ENCODE measurements around the gene SASH1.
"Not testable (repeated sequence)": the region's sequence is repeated elsewhere in the genome, so short reads cannot be mapped to it uniquely, and the experiment has no call there.

SASH1 gene

DNA sequence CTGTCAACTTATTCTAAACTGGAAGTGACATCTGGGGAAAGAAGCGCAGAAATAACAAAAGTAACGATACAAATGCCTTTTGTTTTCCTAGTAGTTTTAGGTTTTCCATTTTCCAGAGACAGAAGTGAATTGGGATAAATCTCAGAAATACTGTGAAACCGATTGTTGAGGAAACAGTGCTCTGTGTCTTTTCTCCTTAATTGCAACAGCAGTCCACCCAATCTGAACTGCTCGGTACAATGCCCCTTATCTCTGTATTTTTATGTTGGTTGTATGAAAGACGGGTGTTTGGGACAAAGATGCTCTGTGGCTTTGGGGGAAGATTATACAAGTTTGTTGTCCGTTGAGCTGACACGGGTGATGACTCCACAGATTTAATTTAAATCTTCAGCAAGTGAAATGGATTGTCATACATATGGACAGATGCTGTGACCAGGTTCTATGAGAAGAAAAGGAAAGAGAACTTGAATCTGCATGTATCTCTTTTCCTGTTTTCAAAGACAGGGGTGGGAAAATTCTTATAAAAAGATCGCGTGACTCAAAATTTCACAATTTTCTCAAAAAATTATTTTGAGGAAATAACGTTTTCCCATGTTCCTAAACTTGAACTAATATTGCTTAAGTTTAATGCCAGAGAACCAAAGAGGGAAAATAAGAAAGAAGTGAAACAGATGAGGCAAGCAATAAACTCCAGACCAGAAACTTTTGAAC, 41.2 kb downstream of the SASH1 start:
- H3K27ac ChIP-seq, result no peak overlapping the region
- POLR2A ChIA-PET (ENCODE audit: low non-redundant PET), result no interaction called here
- no peak for DNase-seq (ENCODE audit: low spot score)
- no peak for TF ChIP-seq CTCF (conservative IDR thresholded peaks at IDR 0.05; ENCODE audit: low read depth)
- CTCF ChIA-PET, result interaction anchor here (0.6 kb wide), 1 partner anchor 50 kb away, joined by 3 read pairs; no protein-coding TSS in a partner anchor

DNA sequence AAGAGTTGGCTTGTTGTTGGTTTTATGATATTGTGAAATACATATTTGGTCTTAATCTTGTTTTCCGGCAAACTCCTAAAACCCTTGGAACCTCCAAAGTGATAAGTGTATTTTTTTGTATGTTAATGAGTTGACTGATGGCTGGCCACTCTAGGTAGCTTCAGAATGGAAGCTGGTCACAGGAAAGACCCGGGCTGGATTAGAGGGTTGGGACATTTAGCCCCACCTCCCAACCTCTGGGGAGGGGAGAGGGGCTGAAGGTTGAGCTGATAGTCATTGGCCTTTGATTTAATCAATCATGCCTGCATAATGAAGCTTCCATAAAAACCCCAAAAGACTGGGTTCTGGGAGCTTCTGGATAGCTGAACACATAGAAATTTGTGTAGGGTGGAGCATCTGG, 42.7 kb downstream of the SASH1 start:
- ChIA-PET POLR2A (ENCODE audit: low non-redundant PET) (no interaction called here), CTCF (interaction anchor here (0.7 kb wide), 1 partner anchor 1779 kb away, joined by 3 read pairs; no protein-coding TSS in a partner anchor)

DNA sequence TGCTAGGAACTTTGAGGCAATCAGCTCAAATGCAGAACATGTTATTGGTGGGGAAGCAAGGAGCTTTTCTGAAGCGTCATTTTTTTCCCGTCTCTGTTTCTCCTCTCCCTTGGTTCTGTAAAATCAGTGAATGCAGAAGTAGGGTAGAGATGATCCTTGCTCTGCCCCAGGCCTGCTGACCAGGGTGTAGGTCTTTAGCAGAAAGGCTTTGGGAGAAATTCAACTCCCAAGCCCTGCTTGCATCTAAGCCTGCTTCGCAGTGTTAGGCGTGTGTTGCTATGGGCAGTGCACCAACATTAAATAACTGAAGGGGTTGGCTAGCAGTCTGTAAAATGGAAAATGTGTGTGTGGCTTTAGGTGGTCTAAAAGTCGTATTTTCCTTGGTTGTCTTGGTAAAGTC, 45.9 kb downstream of the SASH1 start:
- ChIA-PET POLR2A (ENCODE audit: low non-redundant PET) (no interaction called here), CTCF (no interaction called here)
- no peak for TF ChIP-seq CTCF (conservative IDR thresholded peaks at IDR 0.05; ENCODE audit: low read depth)
- H3K27ac ChIP-seq, result no peak overlapping the region
- DNase-seq (ENCODE audit: low spot score), result no peak

More for the DNA sequence above, 42.7 kb downstream of the SASH1 start:
- no peak for DNase-seq (ENCODE audit: low spot score)
- H3K27ac ChIP-seq, result no peak overlapping the region
- no peak for TF ChIP-seq CTCF (conservative IDR thresholded peaks at IDR 0.05; ENCODE audit: low read depth)

GRCh38 chr6:148389086-148389485, 46.4 kb downstream of the SASH1 start:
- ChIA-PET POLR2A (ENCODE audit: low non-redundant PET) (no interaction called here), CTCF (no interaction called here)
- no peak overlapping the region for H3K27ac ChIP-seq
- TF ChIP-seq CTCF (conservative IDR thresholded peaks at IDR 0.05; ENCODE audit: low read depth), result no peak
- no peak for DNase-seq (ENCODE audit: low spot score)

- ChIA-PET CTCF (no interaction called here), POLR2A (ENCODE audit: low non-redundant PET) (no interaction called here)
- TF ChIP-seq CTCF (conservative IDR thresholded peaks at IDR 0.05; ENCODE audit: low read depth), result no peak
- no peak overlapping the region for H3K27ac ChIP-seq
- DNase-seq (ENCODE audit: low spot score), result no peak
These were observed 47.3 kb downstream of the SASH1 start for GRCh38 chr6:148389917-148390316.

DNA sequence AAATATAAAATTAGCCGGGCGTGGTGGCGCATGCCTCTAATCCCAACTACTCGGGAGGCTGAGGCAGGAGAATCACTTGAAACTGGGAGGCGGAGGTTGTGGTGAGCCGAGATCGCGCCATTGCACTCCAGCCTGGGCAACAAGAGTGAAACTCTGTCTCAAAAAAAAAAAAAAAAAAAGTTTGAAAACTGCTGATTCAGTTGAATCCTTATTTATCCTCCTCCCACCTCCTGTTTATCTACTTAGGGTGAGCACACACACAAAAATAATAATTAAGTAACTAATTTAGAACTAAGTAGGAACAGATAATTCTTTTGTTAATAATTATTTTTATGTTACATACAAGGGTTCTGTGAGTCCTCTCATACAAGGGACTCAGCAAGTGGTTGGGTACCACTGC, 49.5 kb downstream of the SASH1 start:
- POLR2A ChIA-PET (ENCODE audit: low non-redundant PET); CTCF ChIA-PET; H3K27ac ChIP-seq; DNase-seq (ENCODE audit: low spot score): not testable (repeated sequence)

DNA sequence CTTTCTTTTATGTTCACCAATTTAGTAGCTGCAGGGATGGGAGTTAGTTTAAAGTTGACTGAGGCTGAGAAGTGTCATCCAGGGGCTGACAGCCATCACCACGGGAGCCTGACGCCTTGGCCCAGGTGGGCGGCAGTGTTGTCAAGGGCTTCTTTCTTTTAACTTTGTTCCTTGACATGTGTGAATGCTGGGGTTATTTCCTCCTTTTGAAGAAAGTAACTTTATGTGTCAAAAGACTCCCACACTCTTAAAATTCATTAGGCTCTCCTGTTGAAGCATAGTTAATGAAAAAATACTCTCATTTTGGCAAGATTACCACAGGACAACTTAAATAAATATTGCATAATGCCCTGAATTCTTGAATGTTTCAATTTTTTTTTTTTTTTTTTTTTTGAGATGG, 50.0 kb downstream of the SASH1 start:
- H3K27ac ChIP-seq, result no peak overlapping the region
- POLR2A ChIA-PET (ENCODE audit: low non-redundant PET), result no interaction called here
- CTCF ChIA-PET, result interaction anchor here (0.7 kb wide), 1 partner anchor 73 kb away, joined by 4 read pairs; no protein-coding TSS in a partner anchor
- TF ChIP-seq CTCF (conservative IDR thresholded peaks at IDR 0.05; ENCODE audit: low read depth), result no peak
- no peak for DNase-seq (ENCODE audit: low spot score)

All from RWPE1 (cell line).